ENCODE data around the gene PDE8A.
"Not testable (repeated sequence)": the region's sequence is repeated elsewhere in the genome, so short reads cannot be mapped to it uniquely, and the experiment has no call there.

PDE8A gene

DNA sequence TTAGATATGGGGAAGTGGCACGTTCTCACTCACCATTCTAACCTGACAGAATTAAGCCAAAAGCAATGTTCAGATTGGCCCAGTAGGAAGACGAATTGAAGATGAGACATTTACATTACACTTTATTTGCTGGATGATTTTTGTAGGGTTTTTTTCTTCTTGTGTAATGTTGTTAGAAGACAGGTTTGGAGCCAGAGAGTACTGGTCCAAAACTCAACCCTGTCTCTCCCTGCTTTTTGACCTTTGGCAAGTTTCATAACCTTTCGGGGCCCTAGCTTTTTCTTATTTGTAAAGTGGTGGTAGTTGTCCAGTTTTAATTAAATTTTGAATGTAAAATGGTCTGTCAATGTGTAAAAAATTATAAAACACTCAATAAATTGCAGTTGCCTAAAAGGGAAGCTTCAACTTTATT is 29.5 kb downstream of the PDE8A start:
- no peak for DNase-seq (ENCODE audit: low read depth in 2 of 2)

DNA sequence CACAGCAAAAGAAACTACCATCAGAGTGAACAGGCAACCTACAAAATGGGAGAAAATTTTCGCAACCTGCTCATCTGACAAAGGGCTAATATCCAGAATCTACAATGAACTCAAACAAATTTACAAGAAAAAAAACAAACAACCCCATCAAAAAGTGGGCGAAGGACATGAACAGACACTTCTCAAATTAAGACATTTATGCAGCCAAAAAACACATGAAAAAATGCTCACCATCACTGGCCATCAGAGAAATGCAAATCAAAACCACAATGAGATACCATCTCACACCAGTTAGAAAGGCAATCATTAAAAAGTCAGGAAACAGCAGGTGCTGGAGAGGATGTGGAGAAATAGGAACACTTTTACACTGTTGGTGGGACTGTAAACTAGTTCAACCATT is 30.1 kb downstream of the PDE8A start:
- not testable (repeated sequence) for DNase-seq (ENCODE audit: low read depth in 2 of 2)

DNA sequence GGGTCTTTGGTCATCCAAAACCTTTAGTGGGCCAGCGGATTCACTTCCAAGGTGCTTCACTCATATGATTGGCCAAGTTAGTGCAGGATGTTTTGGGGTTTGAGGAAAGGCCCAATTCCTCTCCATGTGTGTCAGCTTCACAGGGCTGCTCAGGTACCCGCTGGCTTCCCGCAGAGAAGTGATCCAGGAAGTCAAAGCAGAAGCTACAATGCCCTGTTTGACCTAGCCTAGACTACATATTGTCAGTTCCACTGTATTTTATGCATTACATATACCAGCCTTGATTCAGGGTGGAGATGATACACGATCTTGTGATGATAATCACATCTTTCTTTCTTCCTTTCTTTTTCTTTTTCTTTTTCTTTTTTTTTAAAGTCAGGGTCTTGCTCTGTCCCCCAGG is 32.1 kb downstream of the PDE8A start:
- DNase-seq (ENCODE audit: low read depth in 2 of 2), result no peak

DNA sequence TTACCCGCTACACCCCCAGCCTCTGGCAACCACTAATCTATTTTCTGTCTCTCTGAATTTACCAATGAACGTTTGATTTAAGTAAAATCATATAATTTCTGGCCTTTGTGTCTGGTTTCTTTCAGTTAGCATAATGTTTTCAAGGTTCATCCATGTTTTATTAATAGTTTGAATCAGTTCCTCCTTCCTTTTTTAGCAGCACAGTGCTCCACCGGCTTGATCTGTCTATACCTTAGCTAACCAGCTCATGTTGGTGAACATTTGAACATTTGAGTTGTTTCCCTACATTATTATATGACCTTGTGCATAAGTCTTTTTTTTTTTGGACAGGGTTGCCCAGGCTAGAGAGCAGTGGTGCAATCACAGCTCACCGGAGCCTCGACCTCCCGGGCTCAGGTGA is 33.3 kb downstream of the PDE8A start:
- DNase-seq (ENCODE audit: low read depth in 2 of 2), result no peak

DNA sequence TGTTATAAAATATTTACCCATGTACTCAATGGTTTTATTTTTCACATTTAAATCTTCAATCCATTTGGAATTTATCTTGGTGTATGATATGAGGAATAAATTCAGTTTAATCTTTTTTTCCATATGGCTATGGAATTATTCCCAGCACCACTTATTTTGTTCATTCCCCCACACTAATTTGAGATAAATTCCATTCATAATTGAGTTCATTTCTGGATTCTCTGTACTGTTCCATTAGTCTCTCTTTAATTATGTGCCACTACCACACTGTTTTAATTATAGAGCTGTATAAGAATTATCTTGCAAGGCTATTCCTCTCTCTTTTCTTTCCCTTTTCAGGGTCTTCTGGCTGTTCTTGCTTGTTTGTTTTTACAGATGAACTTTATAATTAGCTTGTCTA is 34.6 kb downstream of the PDE8A start:
- DNase-seq (ENCODE audit: low read depth in 2 of 2), result no peak

DNA sequence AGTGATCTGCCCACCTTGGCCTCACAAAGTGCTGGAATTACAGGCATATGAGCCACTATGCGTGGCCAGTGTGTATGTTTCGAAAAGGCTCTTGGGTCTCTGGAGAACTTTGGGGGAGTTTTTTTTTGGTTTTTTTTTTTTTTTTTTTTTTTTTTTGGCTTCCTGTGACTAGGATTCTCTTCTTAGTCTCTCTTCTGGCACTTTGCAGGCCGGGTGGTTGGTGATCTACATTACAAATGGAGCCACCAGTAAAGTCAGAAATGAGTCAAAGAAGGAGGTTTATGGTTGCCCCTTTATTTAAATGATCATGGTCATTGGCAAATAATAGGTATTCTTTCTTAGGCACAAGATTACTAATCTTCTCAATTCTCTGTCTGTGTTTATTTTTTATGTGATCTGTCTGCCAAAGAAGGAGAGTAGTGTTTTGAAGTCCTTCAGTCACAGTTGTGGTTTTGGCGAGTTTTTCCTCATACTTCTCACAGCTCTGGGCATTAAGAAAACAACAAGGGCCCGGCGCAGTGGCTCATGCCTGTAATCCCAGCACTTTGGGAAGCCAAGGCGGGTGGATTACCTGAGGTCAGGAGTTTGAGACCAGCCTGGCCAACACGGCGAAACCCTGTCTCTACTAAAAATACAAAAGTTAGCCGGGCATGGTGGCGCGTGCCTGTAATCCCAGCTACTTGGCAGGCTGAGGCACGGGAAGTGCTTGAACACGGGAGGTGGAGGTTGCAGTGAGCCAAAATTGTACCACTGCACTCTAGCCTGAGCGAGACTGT is 38.3 kb downstream of the PDE8A start:
- no peak for DNase-seq (ENCODE audit: low read depth in 2 of 2)

DNA sequence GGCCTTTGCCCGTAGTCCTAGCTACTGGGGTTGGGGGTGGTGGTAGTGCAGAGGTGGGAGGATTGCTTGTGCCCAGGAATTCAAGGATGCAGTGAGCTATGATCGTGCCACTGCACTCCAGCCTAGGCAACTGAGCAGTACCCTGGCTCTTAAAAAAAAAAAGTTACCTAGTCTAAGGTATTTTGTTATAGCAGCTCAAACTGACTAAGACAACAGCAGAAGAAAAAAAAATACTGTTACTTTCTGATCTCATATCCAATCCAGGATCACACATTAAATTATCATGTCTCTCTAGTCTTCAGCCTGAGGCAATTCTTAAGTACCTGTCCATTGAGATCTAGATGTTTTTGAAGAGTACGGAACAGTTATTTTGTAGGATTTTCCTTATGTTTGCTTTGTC is 39.8 kb downstream of the PDE8A start:
- no peak for DNase-seq (ENCODE audit: low read depth in 2 of 2)

DNA sequence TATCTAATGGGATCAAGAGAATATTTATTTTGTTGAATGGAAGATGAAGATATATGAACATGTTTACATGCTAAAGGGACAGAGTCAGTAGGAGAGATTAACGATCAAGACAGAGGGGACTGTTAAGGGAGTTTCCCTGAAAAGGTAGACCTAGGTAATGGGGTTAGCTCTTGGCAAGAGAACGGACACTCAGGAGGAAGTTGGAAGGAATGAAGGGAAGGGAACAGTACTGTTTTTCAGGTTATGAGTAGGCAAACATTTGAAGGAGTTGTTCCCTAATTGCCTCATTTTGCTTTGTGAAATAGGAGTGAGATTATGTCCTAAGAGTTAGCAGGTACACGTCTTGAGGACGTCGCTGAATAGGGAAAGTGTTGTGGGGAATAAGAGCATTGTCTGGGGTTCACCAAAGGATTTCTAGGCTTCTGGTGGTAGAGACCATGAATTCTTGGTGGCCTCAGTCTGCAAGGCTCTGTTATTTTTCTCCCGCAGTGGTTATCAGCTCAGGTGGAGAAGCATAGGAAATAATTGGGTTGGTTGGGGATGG is 41.3 kb downstream of the PDE8A start:
- DNase-seq (ENCODE audit: low read depth in 2 of 2), result no peak

DNA sequence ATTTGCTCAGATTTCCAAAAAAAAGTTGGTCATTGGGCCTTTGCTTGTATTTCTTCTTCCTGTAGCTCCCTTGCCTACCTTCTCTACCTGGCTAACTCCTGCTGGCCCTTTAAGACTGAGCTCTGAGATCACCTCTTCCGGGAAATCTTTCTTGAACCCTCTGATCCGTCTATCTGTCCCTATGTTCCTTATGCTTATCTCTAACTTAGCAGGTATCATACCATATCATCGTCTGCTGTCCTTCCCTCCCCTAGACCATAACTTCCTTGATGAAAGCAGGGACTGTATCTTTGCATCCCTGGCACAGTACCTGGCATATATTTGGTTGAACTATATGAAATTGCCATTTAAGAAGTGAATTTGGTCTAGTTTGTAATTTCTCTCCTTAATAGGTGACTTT is 42.3 kb downstream of the PDE8A start:
- DNase-seq (ENCODE audit: low read depth in 2 of 2), result no peak

DNA sequence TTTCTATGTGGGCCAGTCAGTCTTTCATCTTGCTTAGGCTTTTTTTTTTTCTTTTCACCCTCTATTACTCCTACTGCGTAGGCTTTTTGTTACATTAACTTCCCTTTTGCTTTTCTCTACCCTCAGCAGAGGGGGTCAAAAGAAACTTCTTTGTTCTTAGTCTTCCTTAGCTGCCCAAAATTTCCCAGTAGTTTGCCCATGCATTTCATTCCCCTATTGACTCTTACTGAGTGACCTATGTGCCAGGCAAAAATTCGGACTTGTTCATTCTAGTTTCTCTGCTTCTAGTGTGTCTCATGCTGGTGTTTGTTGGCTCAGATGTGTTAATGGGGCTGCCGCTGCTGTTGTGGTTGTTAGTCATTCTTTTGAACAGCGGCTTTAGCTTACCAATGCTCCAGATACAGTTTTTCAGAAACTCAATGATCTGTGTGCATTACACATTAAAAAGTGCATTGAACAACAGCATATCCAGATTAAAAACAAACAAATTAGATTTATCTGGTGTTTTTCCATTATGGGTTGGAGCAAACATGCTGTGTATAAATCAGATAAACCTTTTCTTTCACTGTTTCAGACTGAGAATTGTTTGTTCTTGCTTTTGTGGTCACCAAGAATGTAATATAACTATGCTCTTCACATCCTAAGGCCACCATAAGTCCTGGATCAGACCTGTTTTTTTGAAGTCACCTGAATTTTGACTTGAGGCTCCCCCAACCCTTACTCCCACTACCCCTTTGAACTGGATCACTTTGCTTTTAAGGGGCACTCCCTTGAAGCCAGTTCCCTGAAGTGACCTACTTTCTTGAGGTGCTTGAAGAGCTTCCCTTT is 43.1 kb downstream of the PDE8A start:
- DNase-seq (ENCODE audit: low read depth in 2 of 2), result no peak

DNA sequence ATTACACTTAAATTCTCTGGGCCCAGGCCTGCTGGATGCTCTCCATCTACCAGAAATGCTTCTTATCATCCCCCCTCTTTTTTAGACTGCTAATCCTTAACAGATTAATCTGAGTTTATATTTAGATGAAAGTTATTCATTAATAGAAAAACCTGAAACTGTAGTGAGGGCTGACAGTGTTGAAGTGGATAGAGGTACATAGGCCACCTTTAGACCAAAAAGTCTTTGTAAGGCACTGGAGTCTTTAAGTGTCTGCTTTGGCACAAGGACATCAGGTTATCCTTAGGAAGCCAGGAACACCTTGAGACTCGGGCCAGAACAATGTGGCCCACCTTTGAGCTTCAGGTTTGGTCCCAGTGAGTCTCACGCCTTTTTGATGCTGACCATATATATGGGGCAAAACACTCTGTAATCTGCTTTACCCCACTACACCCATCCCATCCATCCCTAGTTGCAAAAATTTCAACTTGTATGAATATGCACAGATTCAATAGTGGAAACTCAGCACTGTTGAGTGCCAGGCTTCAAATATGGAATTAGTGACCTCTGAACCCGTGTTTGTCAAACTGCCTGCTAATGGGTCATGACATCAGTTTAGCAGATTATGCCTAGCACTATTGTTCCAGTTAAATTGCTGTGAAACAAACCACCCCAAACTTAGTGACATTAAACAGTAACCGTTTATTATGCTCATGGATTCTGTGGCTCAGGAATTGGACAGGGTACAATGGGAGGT is 44.0 kb downstream of the PDE8A start:
- no peak for DNase-seq (ENCODE audit: low read depth in 2 of 2)

DNA sequence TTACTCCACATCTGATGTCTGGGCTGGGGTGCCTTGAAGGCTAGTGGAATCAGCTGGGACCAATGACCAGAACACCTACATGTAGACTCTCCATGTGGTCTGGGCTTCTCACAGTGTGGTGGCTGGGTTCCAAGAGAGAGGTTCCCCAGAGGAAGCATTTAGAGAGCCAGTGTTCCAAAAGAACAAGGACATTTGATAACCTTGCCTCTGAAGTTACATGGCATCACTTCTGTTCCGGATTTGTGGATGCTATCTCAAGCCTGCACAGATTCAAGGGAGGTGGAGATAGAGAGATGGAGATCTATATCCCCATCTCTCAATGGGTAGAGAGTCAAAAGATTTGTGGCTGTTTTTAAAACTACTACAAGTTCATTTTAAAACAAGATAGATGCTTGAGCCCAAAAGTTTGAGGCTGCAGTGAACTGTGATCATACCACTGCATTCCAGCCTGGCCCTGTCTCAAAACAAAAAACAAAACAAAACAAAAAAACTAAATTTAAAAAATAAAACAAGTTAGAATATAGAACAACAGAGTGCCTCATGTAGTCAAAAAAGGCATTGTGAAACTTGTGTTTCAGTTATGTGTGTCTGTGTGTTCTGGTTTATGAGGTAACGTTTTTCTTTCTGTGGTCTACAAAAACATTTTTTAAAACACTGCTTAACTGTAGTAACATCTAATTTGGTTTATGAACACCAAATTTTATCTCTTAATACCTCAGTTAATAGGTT is 44.8 kb downstream of the PDE8A start:
- DNase-seq (ENCODE audit: low read depth in 2 of 2), result no peak

DNA sequence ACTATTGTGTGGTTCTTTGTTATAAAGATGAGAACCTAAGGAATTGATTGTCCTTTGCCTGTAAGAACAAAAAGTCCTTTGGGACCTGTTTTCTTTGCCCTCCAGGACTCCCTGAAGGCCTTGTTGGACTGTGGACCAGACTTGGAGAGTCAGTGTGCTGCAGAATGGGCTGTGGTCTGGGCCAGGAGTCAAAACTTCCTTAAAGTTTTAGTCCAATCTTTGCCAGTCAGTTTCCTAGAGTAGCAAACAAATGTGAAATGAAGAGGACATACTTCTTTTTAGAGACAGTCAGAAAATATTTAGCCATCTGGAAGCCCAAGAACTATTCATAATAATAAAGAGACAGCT is 45.4 kb downstream of the PDE8A start:
- DNase-seq (ENCODE audit: low read depth in 2 of 2), result no peak

DNA sequence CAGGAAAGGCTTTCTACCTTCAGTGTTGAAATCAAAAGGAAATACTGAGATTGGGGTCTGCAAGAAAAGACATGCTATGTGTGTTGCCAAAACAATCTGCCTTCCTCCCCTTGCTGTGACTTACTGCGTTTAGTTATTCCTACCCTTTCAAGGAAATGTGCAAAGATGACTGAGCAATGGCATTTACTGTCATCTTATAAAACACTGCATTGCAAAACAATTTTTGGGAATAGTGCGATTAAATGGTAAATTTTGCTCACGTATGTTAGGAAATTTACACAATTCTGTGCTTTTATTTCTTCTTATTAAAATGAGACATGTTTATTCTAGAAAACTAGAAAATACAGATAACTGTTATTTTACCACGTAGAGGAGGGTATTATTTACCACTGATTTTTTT is 45.8 kb downstream of the PDE8A start:
- DNase-seq (ENCODE audit: low read depth in 2 of 2), result no peak

DNA sequence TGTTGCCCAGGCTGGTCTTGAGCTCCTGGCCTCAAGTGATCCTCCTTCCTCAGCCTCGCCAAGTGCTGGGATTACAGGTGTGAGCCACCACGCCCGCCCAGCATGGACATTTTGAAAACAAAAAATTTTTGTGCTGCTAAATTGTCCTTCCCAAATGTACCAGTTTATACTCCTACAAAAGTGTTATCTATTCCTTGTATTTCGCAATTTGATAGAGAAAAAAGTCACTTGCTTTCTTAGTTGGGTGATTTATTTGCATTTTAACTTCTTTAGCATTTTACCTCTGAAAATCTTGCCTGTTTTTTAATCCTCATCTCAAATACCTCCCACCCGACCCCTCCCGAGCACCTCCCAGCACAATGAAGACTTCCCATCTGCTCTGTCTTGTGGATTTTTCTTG is 46.8 kb downstream of the PDE8A start:
- DNase-seq (ENCODE audit: low read depth in 2 of 2), result no peak

DNA sequence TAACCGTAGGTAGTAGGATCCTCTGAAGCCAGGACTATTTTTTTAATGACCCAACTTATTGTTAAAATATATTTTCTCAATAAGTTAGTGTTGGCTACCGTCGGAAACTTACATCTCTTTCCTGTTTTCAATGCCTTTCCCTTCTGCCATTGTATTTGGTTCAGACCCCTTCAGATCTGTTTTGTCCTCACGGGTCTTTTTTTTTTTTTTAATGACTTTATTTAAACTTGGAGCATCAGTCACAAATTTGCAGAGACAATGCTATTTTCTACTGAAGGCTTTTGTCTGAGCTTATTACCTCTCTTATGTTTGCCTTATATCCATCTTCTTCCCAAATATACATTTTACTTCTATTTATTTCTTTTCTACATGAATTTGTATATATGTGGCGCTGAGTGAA is 47.6 kb downstream of the PDE8A start:
- no peak for DNase-seq (ENCODE audit: low read depth in 2 of 2)

DNA sequence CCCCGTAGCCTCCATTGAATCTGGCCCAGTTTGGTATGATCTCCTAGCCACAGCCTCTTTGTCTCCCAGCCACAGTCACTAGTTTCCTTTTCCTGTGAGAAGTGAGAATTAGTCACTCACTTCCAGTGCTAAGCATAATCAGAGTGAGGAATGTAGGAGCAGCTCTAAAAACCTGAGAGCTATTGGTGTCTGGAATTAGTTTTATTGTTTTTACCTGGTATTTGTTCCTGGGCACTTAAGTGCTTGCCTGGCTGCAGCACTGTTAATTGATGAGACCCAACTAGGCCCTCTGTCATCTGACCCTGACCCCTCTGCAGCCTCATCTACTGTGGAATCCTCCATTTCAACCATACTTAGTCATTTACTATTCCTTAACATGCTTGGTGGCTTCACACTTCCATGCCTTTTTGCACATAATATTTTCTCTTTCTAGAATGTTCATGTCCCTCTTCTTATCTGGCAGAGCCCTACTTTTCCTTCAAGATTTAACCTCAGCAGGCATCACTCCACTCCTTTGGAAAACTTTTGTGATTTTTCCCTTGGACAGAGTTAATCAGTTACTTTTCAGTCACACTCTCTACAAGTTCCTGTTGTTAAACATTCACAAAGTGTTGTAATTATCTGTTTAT is 48.8 kb downstream of the PDE8A start:
- no peak for DNase-seq (ENCODE audit: low read depth in 2 of 2)

DNA sequence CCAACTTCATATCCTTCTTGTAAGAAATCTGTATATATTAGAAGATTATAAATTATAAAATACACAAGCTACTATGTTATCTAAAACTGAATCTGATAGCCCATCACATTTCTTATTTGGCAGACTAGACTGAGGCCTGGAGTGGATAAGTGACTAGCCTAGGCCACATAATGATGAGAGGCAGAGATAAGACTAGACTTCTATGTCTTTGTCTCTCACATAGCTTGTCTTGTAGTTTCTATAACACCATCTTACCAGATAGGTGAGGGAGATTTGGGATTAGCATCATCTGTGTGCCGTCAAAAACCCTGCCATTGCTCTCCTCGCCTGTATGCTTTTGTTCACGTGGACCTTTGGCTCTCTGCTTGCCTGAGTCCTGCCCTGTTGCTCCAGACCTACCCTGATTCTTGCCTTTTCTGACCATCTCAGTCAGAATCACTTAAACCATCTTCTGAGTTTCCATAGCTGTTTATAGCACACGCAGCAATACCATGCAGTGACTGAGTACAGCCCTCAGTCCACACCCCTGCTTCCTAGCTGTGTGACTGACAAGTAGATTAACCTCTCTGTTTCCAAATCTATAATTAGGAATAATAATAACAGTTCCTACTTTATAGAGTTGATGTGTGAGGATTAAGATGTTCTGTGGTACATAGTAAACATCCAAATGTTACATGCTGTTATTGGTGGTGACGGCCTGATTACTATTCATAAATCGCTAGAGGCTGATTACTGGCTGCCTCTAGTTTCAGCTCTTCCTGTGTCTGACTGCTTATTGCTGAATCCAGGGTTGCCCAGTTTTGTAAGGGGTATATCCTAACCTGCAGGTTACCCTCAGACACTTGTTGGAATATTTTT is 49.7 kb downstream of the PDE8A start:
- DNase-seq (ENCODE audit: low read depth in 2 of 2), result no peak

DNA sequence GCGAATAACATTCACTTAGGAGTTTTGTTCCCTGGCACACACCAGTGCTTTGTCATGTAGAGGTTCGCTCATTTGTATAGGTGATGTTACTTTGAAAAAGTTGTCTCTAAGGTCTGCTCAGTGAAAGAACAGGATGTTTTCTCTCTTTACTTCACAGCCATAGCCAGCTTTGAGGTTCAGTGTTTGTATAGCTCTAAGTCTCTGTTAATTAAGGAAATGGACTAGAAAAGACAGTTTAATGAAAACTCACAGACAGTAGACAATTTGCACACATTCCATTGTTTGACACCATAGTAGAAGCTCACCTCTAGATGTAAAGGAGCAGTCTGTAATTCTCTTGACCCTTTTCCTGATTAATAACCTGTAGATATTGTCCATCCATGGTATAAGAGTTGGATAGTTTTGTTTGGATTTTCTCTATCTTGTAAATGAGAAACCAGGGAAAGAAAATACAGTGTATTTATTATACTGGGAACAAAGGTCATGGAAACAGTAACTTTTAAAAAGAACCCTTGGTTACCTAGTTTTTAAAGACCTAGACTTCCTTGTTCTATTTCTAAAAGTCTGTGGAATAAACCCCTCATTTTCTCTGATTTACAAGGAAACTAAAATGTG is 50.4 kb downstream of the PDE8A start:
- no peak for DNase-seq (ENCODE audit: low read depth in 2 of 2)

DNA sequence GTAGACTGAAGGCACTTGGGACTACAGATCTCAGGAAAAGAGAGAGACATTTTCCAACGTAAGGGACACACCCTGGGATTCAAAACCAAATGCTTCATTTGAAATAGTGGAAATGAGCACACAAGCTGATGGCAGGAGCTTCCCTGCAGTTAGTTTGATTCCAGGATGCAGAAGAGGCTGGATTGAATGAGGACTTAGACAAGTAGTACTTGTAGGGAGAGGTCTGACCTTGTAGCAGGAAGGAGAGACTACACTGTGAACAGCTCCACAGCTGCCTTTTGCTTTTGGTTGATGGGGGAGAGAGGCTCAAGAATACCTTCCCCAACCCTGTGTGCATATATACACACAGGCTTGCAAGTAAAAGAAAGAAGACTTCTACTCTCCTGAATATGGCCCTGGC is 51.5 kb downstream of the PDE8A start:
- no peak for DNase-seq (ENCODE audit: low read depth in 2 of 2)
